Mesenteric fat pad (tissue), 1 donor: ENCODE measurements around the gene KCNJ5. TPM values are rescaled to one million over a fixed set of nuclear protein-coding genes. Genes with fewer than 3 reads are reported as not detected.
A peak's percentile ranks its signal among the peaks of the same experiment; 100 is the strongest.

Experiments
- DNase-seq: peaks from one replicate; pipeline ENCODE4 v3.0.0-alpha.2; 2020; ENCODE audit warnings: low spot score
- total RNA-seq: library from RNA; stranded (reverse); fragmentation: NEBNext Ultra II Directional; extraction: Animal tissue kit (Norgen Biotek cat#: 25700); gene quantifications from one replicate; pipeline ENCODE4 v1.2.1, GENCODE V29; 2021
- donor health status: DM: yes; HTN: yes; CAD: no.

KCNJ5 gene
- total RNA-seq, 1 donor from 2014 or later, result 4.6 TPM

- no peak for DNase-seq
Measured at GRCh38 chr11:128868841-128869671, 22.1 kb upstream of the KCNJ5 start.

- no peak for DNase-seq
Measured at GRCh38 chr11:128871168-128871610, 20.0 kb upstream of the KCNJ5 start.

- peak; percentile 22 for DNase-seq
Measured at GRCh38 chr11:128872094-128872493, 19.1 kb upstream of the KCNJ5 start.

- peak; percentile 28 for DNase-seq
Measured at GRCh38 chr11:128872594-128872993, 18.6 kb upstream of the KCNJ5 start.

- DNase-seq, result peak; percentile 18
Measured at GRCh38 chr11:128874427-128874826, 16.7 kb upstream of the KCNJ5 start.

GRCh38 chr11:128876133-128876650 lies 15.0 kb upstream of the KCNJ5 start:
- peak; percentile 75 for DNase-seq

GRCh38 chr11:128877726-128878125 lies 13.4 kb upstream of the KCNJ5 start:
- peak; percentile 76 for DNase-seq

GRCh38 chr11:128878455-128878854 lies 12.7 kb upstream of the KCNJ5 start:
- DNase-seq, result peak; percentile 18

GRCh38 chr11:128879817-128880216 lies 11.3 kb upstream of the KCNJ5 start:
- peak; percentile 69 for DNase-seq

- DNase-seq, result peak; percentile 55
Measured at GRCh38 chr11:128881221-128881620, 9.9 kb upstream of the KCNJ5 start.

- DNase-seq, result peak; percentile 11
Measured at GRCh38 chr11:128882451-128882850, 8.7 kb upstream of the KCNJ5 start.

GRCh38 chr11:128884054-128884453 lies 7.1 kb upstream of the KCNJ5 start:
- no peak for DNase-seq

GRCh38 chr11:128884703-128885338 lies 6.3 kb upstream of the KCNJ5 start:
- DNase-seq, result peak; percentile 86

GRCh38 chr11:128886406-128887124 lies 4.6 kb upstream of the KCNJ5 start:
- DNase-seq, result peak; percentile 39

GRCh38 chr11:128888034-128888985 lies 2.8 kb upstream of the KCNJ5 start:
- peak; percentile 49 for DNase-seq

- DNase-seq, result peak; percentile 65
Measured at GRCh38 chr11:128889657-128890213, 1.4 kb upstream of the KCNJ5 start.

GRCh38 chr11:128890216-128890542 lies 977 bp upstream of the KCNJ5 start:
- no peak for DNase-seq

GRCh38 chr11:128891913-128892398 lies 800 bp downstream of the KCNJ5 start:
- DNase-seq, result no peak

GRCh38 chr11:128892866-128893565 lies 1.9 kb downstream of the KCNJ5 start:
- peak; percentile 22 for DNase-seq
